D341Med (cell line): ENCODE measurements around the gene SLC6A4.
A peak's percentile ranks its signal among the peaks of the same experiment; 100 is the strongest.
"Not testable (repeated sequence)": the region's sequence is repeated elsewhere in the genome, so short reads cannot be mapped to it uniquely, and the experiment has no call there.

Experiments
- DNase-seq: peaks from one replicate; pipeline ENCODE4 v3.0.0; 2012; ENCODE audit warnings: low spot score

The SLC6A4 gene

GRCh38 chr17:30238387-30239088 is 3.0 kb upstream of the SLC6A4 start:
- peak; percentile 36 for DNase-seq

DNA sequence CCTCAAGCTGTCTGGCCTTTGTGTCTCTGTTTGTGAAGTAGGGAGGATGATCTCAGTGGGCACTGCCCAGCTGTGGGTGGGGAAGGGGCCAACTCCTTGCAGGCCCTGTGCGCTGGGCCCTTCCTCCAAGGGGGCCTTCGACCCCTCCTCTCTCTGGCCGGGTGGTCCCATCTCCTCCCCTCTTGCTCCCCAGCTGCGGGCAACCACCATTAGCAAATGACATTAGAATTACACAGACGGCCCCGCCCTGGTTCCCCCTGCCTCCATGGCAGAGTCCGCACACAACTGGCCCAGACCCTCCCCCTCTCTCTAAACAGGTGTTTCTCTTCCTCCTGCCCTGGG is 2.5 kb upstream of the SLC6A4 start:
- DNase-seq = no peak

DNA sequence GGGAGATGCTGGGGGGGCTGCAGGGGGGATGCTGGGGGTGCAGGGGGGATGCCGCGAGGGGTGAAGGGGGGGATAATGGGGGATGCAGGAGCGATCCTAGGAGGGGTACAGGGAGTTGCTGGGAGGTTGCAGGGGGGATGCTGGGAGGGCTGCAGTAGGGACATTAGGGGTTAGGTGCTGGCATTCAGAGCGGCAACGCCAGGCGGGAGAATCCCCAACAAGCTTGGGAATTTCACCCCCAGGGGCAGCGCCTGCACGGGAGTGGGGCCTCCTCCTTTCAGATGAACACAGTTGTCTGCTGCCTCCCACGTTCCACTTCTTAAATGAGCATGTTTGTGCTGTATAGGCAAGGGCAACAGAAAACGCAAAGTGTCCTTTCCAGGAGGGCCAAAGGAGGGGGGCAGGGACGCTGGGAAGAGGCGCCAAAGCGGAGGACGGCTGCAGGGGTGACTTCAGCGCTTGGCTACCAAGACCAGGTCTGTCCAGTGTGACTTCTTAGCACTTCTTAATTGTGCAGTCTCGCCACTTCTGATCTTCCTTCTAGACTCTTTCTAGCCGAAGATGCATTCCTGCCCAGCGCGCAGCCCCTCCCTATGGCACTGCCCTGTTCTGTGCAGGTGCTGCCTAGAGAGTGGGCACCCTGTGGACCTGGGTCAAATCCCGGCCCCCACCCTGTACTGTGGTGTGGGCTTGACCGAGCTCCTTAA is 2.0 kb upstream of the SLC6A4 start:
- peak; percentile 37 for DNase-seq

- DNase-seq = peak; percentile 69
These were observed 1.3 kb upstream of the SLC6A4 start for GRCh38 chr17:30236766-30237165.

DNA sequence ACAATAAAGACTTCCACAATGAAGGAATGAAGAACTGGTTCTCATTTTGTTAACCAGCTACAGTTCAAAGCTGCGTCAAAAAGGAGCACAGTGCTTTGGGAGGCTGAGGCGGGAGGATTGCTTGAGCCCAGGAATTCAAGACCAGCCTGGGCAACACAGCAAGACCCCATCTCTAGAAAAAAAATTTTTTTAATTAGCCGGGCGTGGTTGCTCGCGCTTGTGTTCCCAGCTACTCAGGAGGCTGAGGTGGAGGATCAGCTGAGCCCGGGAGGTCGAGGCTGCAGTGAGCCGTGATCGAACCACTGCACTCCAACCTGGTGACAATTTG is 764 bp upstream of the SLC6A4 start:
- no peak for DNase-seq

DNA sequence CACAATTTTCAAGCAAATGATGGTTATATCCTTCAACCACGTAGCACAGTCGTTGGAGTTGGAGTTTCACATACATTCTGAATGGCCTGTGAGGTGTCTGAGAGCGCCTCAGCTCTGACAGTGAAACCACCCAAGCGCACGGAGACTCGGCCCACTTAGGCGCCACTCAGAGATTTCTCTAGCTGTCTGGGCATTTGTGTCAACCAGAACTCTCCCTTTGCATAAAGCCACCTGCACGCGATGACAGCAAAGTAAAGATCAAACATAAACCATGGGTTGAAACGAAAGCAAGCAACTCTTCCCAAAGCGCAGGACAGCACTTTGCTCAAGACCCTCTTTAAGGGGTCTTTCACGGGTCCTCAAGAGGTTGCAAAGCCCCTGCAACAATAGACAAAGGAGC is 533 bp downstream of the SLC6A4 start:
- DNase-seq = no peak

GRCh38 chr17:30234296-30234695 is 1.2 kb downstream of the SLC6A4 start:
- no peak for DNase-seq

- no peak for DNase-seq
These were observed 2.6 kb downstream of the SLC6A4 start for GRCh38 chr17:30232824-30233427.

DNA sequence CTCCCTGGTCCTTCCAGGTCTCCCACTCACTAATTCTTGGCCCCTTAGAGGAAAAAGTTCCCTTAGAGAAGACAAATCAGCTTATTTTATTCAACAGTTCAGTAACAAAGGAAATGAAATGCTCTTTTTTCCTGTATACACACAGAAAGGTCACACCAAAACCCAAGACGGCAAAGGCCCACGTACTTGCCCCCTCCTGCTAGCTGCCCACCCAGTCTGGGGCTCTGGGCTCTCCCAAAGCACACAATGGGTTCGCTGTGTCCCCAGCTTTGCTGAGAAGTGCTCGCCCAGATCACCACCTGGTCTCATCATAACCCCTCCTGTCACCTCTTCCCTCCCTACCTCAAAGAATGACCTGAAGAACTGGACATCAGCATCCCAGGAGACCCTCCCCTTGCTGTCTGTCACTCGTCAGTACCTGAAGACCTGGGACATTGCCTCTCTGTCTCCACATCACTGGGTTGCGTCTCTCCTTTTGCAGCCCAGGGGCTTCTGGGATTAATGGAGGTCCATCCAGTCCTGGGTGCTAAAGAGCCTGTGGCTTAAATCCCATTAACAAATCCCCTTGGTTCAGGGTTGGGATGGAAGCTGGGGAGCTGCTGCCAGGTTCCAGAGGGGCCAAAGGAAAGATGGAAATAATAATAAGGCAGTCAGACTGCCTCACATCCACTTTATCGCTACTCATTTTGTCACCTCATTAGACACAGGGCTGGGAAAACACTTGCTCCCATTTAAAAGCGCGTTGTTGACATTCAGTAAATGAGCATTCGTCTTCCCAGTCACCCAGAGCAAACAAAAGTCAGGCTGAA is 3.3 kb downstream of the SLC6A4 start:
- no peak for DNase-seq

DNA sequence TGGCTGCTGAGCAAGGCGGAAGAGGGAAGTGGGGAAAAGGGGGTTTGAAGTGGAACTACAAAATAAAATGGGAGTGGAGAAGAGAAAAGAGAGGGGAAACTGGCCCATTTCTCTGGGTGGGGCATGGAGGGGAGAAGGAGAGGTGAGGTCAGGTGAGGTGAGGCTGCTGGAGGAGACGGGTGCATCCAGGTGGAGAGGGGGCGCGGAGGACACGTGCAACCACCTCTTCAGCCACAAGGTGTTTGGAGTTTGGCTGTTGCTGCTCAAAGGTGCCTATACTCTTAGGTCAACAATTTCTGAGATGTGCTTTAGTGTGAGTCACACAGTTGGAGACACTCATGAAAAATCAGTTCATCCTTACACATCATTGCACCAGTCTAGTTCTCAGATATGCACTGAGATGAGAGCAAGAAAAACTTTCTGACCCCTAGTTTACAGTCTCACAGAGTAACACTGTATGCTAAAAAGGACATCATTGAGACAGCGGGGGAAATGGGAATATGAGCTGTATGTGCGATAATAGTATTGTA is 4.8 kb downstream of the SLC6A4 start:
- DNase-seq = no peak

- DNase-seq = not testable (repeated sequence)
These were observed 5.5 kb downstream of the SLC6A4 start for GRCh38 chr17:30230009-30230408.

DNA sequence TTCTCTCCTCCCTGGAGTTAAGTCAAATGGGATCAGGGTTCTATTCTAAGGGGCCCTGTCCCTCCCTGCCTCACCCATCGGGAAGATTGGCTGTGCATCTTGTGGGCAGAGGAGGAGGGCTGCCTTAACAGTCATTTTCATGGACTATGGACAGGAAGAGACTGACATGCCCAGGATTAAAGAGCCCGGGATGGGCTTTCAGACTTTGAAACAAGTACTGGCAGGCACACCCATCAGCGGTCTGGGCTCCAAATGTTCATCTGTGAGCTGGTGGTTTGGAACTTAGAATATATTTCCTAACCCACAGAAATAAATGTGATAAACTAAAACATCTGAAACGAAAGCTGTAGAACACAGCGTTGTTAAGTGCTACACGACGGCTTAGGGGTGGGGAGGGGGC is 6.5 kb downstream of the SLC6A4 start:
- DNase-seq = no peak

GRCh38 chr17:30228011-30228410 is 7.5 kb downstream of the SLC6A4 start:
- DNase-seq = no peak

GRCh38 chr17:30226878-30227277 is 8.6 kb downstream of the SLC6A4 start:
- no peak for DNase-seq

DNA sequence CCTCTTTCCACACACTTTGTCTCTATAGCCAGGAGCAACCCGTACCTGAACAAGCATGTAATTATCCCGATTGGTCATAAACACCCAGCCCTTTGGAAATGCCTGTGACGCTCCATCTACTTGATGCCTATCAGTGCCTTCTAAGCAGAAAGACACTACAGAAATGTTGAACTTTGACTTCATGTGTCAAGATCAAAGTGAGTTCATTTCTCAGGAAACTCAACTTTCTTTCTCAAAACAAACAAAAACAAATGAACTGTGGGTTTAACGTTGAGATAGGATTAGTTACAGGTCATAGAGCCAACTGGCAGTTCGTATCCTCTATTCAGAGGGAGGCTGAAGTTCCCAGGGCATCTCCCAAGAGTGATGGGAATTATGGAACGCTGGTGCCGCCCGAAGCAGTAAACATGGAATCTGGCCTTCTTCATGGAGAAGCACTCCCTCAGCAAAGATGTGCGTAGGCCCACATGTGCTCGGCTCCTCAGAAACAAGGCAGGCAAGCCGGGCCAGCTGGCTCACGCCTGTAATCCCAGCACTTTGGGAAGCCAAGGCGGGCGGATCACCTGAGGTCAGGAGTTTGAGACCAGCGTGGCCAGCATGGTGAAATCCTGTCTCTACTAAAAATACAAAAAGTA is 9.5 kb downstream of the SLC6A4 start:
- no peak for DNase-seq

DNA sequence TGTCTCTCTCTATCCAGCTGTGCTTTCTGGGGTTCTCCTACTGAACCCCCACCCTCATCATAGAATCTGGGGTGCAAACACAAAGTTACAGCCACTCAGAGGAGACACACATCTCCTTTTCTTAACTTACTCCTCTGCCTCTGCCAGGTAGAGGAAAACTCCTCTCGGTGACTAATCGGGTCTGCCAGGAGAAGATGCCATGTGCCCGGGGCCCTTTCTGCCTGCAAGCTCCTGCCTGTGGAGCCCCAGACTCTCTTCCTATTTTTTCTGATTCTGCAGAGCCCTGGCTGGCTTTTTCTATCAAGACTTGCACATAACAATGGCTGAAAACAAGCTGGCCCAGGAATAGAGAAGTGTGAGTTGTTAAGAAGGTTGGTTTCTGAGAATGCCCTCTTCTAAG is 10.4 kb downstream of the SLC6A4 start:
- no peak for DNase-seq

GRCh38 chr17:30224419-30224960 is 11.0 kb downstream of the SLC6A4 start:
- DNase-seq = no peak

GRCh38 chr17:30222721-30223175 is 12.7 kb downstream of the SLC6A4 start:
- no peak for DNase-seq

DNA sequence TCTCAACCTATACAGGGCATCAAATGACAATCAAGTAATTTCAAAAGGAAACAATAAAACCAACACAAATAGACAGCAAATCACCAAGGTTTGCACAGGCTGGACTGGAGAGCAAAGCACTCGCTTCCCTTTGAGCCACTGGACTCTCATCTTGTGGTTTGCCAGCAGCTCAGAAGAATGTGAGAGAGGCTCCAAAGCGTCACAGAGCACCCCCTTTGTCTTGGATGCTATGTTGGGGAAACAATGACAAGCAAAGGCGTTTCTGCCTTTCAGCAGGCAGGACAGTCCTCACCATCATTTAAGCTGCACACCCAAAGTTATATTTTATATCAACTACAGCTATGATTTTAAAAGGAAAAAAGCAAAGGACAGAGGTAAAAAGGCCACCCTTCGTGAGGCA is 13.2 kb downstream of the SLC6A4 start:
- no peak for DNase-seq

GRCh38 chr17:30221346-30221745 is 14.2 kb downstream of the SLC6A4 start:
- no peak for DNase-seq

- DNase-seq = peak; percentile 60
These were observed 15.1 kb downstream of the SLC6A4 start for GRCh38 chr17:30220414-30220813.

- DNase-seq = no peak
These were observed 15.7 kb downstream of the SLC6A4 start for GRCh38 chr17:30219833-30220232.
